PC-9 (cell line): Measurements from ENCODE around the gene ATIC. TPM values are rescaled to one million over a fixed set of nuclear protein-coding genes. Genes with fewer than 3 reads are reported as not detected.

ENCODE experiments used
- BruUV-seq: library from RNA; stranded (reverse); fragments of 400-500 nt; replicated peaks from 2 replicates; lab custom pipeline; 2021; lab: Mats Ljungman, UMichigan
- CTCF ChIA-PET: fragments of 300-600 bp; sonication (Branson Sonifier 250); formaldehyde crosslinking; loops from one replicate; lab custom pipeline; 2022; ENCODE audit warnings: antibody characterized with exemption; lab: Charles Lee
- POLR2A ChIA-PET: fragments of 300-600 bp; sonication (Branson Sonifier 250); formaldehyde crosslinking; loops from one replicate; lab custom pipeline; 2022; ENCODE audit warnings: antibody characterized with exemption; ENCODE audit not compliant: unreplicated experiment; lab: Charles Lee
- DNase-seq, 2 experiments: peaks; one replicate each; pipeline versions ENCODE4 v3.0.0 to v3.0.0-alpha.2; 2015 to 2022; ENCODE audit warnings: mixed read lengths in 1 of 2
- H2AFZ ChIP-seq: fragments of 200-600 bp; sonication (generic); 2 replicates; pipeline ENCODE4 v1.8.1; 2017; ENCODE audit warnings: antibody characterized with exemption
- H3F3A ChIP-seq: fragments of 200-600 bp; sonication (generic); 2 replicates; pipeline ENCODE4 v1.8.1; 2017; ENCODE audit warnings: antibody characterized with exemption, mild to moderate bottlenecking, low read depth; ENCODE audit not compliant: insufficient read depth
- H3K27ac ChIP-seq: fragments of 200-600 bp; sonication (generic); 2 replicates; pipeline ENCODE4 v1.6.1; 2016; ENCODE audit warnings: mixed run types
- H3K27me3 ChIP-seq: fragments of 200-600 bp; sonication (generic); 2 replicates; pipeline ENCODE4 v1.6.1; 2016; ENCODE audit warnings: low read depth, mixed run types; ENCODE audit not compliant: insufficient read depth
- H3K36me3 ChIP-seq: fragments of 200-600 bp; sonication (generic); 2 replicates; pipeline ENCODE4 v1.6.1; 2016; ENCODE audit warnings: low read depth, mixed run types
- H3K4me1 ChIP-seq: fragments of 200-600 bp; sonication (generic); replicated peaks from 2 replicates; pipeline ENCODE4 v1.6.1; 2016; ENCODE audit warnings: mixed run types; ENCODE audit not compliant: insufficient read depth
- H3K4me2 ChIP-seq: fragments of 200-600 bp; sonication (generic); 2 replicates; pipeline ENCODE4 v1.6.1; 2017; ENCODE audit warnings: mixed run types
- H3K4me3 ChIP-seq: fragments of 200-600 bp; sonication (generic); 2 replicates; pipeline ENCODE4 v1.6.1; 2016; ENCODE audit warnings: mixed run types
- H3K79me2 ChIP-seq: fragments of 200-600 bp; sonication (generic); 2 replicates; pipeline ENCODE4 v1.6.1; 2017; ENCODE audit warnings: low read depth, mixed run types
- H3K9me2 ChIP-seq: fragments of 200-600 bp; sonication (generic); 2 replicates; pipeline ENCODE4 v1.8.1; 2017; ENCODE audit warnings: mild to moderate bottlenecking; ENCODE audit not compliant: insufficient read depth
- H3K9me3 ChIP-seq: fragments of 200-600 bp; sonication (generic); 2 replicates; pipeline ENCODE4 v1.8.1; 2016; ENCODE audit warnings: low read depth; ENCODE audit not compliant: insufficient read depth
- H4K20me1 ChIP-seq: fragments of 200-600 bp; sonication (generic); 2 replicates; pipeline ENCODE4 v1.8.1; 2017; ENCODE audit not compliant: insufficient read depth
- EZH2 ChIP-seq: fragments of 200-600 bp; sonication (generic); IDR thresholded peaks from 2 replicates; pipeline ENCODE4 v1.8.0; 2017; ENCODE audit warnings: antibody characterized with exemption, low read depth
- intact Hi-C: fragments of 100-400 bp; cut with micrococcal nuclease; formaldehyde crosslinking; loops from one replicate; pipeline ENCODE4 v1.10.0; 2022; ENCODE audit not compliant: unreplicated experiment
- total RNA-seq: library from RNA; stranded (reverse); gene quantifications from 2 replicates; pipeline ENCODE4 v1.2.3, GENCODE V29; 2021
- TF ChIP-seq, protein P1 (sequence below): fragments of 200-600 bp; sonication (generic); conservative IDR thresholded peaks from 2 replicates; pipeline ENCODE4 v1.6.1; 2017; ENCODE audit warnings: mixed run types, antibody characterized with exemption, mild to moderate bottlenecking, moderate library complexity

The ATIC gene
- total RNA-seq, 1 experiment from 2014 or later, result 290 TPM

DNA sequence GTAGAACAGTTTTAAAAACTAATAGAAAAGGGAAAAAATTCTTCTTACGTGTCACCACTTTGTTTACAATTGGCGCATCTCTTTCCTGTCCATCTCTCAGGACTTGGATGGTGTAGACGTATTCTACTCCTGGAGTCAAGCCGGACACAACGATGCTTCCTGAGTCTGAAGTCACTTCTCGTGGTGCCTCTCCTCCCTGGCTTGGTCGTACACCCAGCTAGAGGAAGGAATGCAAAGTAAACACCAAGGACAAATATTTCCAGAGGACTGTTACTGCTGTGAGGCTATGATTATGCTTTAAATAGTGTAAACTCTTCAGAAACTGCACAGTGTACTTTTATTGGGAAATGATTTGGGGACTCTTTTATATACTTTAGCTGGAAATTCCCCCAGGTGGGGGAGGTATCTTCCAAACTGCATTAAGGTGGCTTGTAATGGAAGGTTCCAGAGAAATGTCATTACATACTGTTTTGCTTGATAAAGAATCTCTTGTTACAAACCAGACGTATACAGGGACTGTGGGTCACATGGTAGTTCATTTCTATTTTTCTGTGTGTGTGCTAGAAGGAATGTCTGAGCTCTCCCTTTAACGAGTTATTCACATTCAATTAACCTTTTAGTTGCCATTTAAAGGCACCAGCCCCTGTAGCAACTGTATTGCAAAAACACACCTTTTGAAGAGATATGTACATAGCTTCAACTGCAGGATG is 85.9 kb downstream of the ATIC start:
- no peak overlapping the region for H3K4me2 ChIP-seq
- no peaks in the 10 kb centered on the region for H3K36me3 ChIP-seq
- no peaks in the 10 kb centered on the region for H3K9me2 ChIP-seq
- intact Hi-C loops, result no loop called here
- no peak overlapping the region for H3K4me3 ChIP-seq
- no peaks in the 10 kb centered on the region for H3K79me2 ChIP-seq
- no TSS peak for BruUV-seq
- TF ChIP-seq EZH2, result no peak
- TF ChIP-seq, protein P1, sequence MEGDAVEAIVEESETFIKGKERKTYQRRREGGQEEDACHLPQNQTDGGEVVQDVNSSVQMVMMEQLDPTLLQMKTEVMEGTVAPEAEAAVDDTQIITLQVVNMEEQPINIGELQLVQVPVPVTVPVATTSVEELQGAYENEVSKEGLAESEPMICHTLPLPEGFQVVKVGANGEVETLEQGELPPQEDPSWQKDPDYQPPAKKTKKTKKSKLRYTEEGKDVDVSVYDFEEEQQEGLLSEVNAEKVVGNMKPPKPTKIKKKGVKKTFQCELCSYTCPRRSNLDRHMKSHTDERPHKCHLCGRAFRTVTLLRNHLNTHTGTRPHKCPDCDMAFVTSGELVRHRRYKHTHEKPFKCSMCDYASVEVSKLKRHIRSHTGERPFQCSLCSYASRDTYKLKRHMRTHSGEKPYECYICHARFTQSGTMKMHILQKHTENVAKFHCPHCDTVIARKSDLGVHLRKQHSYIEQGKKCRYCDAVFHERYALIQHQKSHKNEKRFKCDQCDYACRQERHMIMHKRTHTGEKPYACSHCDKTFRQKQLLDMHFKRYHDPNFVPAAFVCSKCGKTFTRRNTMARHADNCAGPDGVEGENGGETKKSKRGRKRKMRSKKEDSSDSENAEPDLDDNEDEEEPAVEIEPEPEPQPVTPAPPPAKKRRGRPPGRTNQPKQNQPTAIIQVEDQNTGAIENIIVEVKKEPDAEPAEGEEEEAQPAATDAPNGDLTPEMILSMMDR, result no peak
- peaks cover 11% of the 10 kb centered on the region for H3K4me1 ChIP-seq
- H2AFZ ChIP-seq, result no peak overlapping the region
- no peak overlapping the region for H3K27ac ChIP-seq
- CTCF ChIA-PET, result no interaction called here
- no peaks in the 10 kb centered on the region for H3F3A ChIP-seq
- no peaks in the 10 kb centered on the region for H3K9me3 ChIP-seq
- POLR2A ChIA-PET, result no interaction called here
- H4K20me1 ChIP-seq, result no peaks in the 10 kb centered on the region
- no peaks in the 10 kb centered on the region for H3K27me3 ChIP-seq
- no peak for DNase-seq

DNA sequence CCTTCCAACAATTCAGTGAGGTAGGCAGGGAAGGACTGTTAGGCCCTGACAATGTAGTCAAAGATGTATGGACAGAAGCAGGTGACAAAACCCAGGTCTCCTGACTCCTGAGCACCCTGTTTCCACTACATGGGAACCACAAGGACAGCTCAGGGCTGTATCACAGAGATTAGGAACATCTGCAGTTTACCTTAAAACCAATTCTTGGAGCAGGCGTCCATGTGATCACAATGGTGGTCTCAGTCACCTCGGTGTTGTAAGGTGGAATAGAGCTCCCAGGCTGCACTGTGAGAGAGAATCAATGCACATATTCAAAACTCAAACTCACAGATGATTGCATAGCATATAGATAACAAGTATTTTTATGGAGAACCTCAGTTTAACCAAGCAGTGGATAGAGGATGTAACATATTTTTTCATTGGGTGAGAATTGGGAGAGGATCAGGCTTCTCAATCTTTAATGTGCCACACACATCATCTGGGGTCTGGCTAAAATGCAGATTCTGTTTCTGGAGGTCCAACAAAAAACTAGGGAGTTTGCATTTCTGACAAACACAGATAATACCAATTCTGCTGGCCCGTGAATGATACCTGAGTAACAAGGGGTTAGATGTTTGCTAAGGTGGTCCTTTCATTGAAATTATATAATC is 87.3 kb downstream of the ATIC start:
- ChIA-PET CTCF (no interaction called here), POLR2A (no interaction called here)
- no TSS peak for BruUV-seq
- Histone ChIP-seq H3K9me3 (no peaks in the 10 kb centered on the region), H3K79me2 (no peaks in the 10 kb centered on the region), H3K36me3 (no peaks in the 10 kb centered on the region), H3K9me2 (no peaks in the 10 kb centered on the region), H3F3A (no peaks in the 10 kb centered on the region), H2AFZ (no peak overlapping the region), H3K27me3 (no peaks in the 10 kb centered on the region), H3K4me3 (no peak overlapping the region), H3K4me2 (no peak overlapping the region), H4K20me1 (no peaks in the 10 kb centered on the region), H3K4me1 (peaks cover 11% of the 10 kb centered on the region), H3K27ac (no peak overlapping the region)
- no peak for DNase-seq
- intact Hi-C loops, result no loop called here
- TF ChIP-seq EZH2, result no peak
- TF ChIP-seq, protein P1, result no peak

Other genes with a start within 250 kb of the ATIC start
- 1.8 and 2.0 TPM in 2 replicates for gene ABCA12, start 173.4 kb upstream of the ATIC start, total RNA-seq
- gene FN1, start 124.0 kb downstream of the ATIC start, total RNA-seq, result 39.4 and 42.5 TPM in 2 replicates